ENCODE data around the gene MRPL47. TPM values are rescaled to one million over a fixed set of nuclear protein-coding genes. Genes with fewer than 3 reads are reported as not detected.

The MRPL47 gene
- polyA plus RNA-seq, 1 donor: 39.1 TPM

DNA sequence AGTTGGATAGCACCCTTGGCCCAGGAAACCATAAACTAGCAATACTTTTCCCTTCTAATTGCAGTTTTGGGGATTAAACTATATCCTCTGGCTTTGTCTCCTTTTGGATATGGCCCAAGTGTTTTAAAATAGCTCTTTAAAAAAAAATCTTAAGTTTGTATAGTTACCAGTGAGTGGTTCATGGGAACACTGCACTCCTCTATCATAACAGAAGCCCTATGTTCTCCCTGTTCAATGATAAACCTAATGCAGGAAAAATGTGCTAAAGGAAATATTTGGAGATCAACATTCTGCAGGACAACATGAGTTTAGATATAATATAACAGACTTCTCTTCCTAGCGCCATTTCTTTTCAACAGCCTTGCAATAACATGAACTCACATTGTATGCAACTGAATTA, 13.1 kb downstream of the MRPL47 start:
- DNase-seq (ENCODE audit: low read depth): no peak

- DNase-seq (ENCODE audit: low read depth): no peak
These were observed 13.8 kb downstream of the MRPL47 start for GRCh38 chr3:179590669-179591068.

DNA sequence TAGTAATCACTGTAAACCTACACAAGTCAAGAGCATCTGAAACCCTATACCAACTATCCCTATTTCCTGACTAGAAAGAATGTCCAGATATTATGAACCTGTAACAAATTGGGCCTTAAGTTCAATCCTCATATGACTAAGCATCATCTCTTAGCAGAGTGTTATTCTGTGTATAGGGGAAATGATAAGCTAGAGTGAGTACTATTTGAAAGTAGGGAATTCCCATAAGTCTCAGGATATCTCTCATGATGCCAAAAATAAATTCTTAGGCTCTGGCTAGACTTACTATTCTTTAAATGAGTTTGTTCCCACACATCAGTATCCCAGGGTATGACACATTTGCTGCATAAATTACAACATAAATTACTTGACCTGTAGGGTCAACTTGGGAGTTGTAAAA, 15.3 kb downstream of the MRPL47 start:
- no peak for DNase-seq (ENCODE audit: low read depth)

DNA sequence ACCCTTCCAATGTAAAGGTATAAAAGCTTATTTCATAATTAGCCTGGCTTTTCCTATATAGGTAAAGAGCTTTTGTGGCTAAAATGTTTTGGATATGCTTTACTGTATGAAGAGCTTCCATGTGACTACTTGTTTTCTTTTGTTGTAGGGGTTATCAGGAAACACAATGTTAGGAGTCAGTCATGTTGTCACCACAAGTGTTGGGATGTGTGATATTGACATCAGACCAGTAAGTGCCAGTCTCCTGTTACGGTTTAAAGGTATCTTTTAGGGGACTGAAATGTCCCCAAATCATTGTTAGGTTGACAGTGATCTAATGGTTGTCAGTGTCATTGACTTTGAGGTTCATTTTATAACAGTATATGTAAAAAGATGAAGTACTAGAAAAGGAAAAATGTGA, 23.4 kb downstream of the MRPL47 start:
- no peak for DNase-seq (ENCODE audit: low read depth)

- DNase-seq (ENCODE audit: low read depth): no peak
These were observed 38.9 kb downstream of the MRPL47 start for GRCh38 chr3:179565496-179565895.

- DNase-seq (ENCODE audit: low read depth): no peak
These were observed 41.1 kb downstream of the MRPL47 start for GRCh38 chr3:179563271-179563783.

DNA sequence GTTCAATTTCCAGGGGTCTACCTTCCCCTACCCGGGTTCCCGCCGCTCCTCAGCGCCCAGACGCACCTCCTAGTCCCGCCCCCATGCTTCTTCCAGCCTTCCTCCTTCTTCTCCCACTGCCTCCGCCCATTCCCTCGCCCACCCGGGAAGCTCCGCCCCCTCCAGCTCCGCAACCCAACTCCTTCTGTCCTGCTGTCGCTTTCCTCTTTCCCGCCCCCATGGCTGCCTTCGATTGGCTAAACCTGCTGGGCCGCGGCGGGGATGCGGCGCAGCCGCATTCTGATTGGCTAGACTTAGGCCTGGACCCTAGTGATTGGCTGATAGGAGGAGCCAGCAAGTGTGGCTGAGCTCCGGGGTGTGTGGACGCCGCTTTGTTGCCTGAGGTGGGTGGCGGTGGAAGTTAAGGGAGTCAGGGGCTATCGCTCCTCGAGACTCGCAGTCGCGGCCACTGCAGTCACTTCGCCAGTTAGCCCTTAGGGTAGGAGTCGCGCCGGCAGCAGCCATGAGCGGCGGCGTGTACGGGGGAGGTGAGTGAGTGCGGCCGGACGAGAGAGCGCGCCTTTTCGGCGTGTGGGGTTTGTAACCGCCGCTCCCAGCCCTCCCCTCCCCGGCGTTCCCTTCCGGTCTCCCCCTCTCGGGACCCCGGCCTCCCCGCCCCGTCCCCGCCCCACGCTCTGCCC, 41.7 kb downstream of the MRPL47 start, which contains the start of gene ACTL6A:
TSS of gene ACTL6A (plus strand) at position 336 of the 680 bp plus-strand sequence. CDS start at position 503, 167 bp downstream.
- DNase-seq (ENCODE audit: low read depth): peak; percentile 99

DNA sequence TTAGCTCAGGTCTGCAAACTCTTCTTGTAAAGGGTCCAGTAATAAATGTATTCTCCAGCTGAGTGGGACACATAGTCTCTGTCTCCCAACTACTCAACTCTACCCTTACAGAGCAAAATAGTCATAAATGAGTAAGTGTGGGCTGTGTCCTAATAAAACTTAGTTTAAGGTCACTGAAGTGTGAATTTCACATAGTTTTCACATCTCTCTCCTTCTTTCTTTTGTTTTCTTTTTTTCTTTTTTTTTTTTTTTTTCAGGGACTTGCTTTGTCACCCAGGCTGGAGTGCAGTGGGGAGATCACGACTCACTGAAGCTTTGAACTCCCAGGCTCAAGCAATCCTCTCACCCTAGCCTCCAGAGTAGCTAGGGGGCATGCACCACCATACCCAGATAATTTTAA, 43.6 kb downstream of the MRPL47 start:
- no peak for DNase-seq (ENCODE audit: low read depth)

DNA sequence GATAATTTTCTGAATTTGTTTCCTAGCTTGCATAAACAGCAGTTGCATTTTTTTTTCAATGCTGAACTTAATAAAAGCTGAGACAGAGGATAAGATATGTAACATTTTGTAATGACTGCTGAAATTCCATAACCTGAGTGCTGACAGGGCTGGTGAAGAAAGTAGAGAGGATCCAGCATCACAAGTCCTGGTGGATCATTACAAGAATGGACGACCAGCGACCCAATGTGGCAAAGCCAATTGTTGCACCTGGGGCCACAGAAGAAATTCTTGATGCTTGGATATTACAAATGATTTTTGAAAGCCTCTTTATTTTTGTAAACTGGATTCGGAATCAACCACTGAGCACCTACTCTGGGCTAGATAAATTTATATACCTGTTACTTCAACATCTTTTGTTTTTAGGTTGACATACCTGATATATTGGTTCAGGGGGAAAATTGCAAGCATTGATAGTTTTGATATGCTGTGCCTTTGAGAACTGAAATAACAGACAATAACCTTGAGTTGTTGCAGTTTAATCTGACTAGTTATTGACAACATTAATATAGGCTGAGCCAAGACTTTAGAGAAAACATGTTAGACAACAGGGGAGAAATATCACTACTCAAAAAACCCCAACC, 45.6 kb downstream of the MRPL47 start:
- peak; percentile 43 for DNase-seq (ENCODE audit: low read depth)

DNA sequence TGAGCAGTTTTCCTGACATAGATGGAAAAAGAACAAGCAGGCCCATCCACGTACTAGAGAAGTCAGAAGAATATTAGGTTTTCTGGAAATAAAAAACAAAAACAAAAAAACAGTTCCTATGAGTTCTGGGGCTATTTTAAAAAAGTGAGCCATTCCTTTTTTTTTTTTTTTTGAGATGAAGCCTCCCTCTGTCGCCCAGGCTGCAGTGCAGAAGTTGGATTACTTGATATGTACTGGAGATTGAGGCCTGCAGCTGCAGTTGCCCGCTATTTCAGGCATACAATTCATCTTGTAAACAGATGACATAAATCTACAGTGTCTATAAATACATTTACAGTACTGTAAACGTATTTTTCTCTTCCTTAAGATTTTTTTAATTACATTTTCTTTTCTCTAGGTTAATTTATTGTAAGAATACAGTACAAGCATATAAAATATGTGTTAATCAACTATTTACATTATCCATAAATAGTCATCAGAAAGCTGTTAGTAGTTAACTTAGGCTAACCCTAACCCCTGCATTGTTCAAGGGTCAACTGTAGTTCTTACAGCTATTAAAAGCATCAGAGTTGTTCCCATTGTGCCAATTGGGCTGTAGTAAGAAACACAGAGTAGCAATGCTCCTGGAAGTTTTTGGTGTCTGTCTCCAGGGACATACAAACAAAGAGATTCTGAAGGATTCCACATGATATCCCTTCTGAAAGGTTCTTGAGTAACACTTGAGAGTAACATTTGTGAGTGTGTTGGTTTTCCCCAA, 52.9 kb downstream of the MRPL47 start:
- DNase-seq (ENCODE audit: low read depth): no peak

GRCh38 chr3:179546814-179547241, 57.6 kb downstream of the MRPL47 start:
- DNase-seq (ENCODE audit: low read depth): no peak

- no peak for DNase-seq (ENCODE audit: low read depth)
These were observed 59.3 kb downstream of the MRPL47 start for GRCh38 chr3:179544981-179545645.

DNA sequence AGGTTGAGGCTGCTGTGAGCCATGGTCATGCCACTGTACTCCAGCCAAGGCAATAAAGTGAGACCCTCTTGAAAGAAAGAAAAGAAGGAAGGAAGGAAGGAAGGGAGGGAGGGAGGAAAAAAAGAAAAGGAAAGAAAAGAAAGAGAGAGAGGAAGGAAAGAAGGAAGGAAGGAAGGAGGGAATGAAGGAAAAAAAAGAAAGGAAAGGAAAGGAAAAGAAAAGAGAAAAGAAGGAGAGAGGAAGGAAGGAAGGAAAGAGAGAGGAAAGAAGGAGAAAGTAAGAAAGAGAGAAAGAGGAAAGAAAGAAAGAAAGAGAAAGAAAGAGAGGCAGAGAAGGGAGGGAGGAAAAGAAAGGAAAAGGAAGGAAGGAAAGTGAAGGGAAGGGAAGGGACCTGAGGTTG, 62.1 kb downstream of the MRPL47 start:
- no peak for DNase-seq (ENCODE audit: low read depth)

GRCh38 chr3:179541596-179541995, 62.8 kb downstream of the MRPL47 start:
- DNase-seq (ENCODE audit: low read depth): no peak

GRCh38 chr3:179541094-179541493, 63.3 kb downstream of the MRPL47 start:
- DNase-seq (ENCODE audit: low read depth): no peak

Other genes with a start within 250 kb of the MRPL47 start
- gene GNB4, start 153.2 kb downstream of the MRPL47 start, polyA plus RNA-seq (ENCODE audit: insufficient read length): 28.3 TPM
- 39.5 TPM for gene ACTL6A, start 41.7 kb downstream of the MRPL47 start, polyA plus RNA-seq (ENCODE audit: insufficient read length)
- gene NDUFB5, start 156 bp upstream of the MRPL47 start, polyA plus RNA-seq (ENCODE audit: insufficient read length): 177 TPM
- 48.8 TPM for gene USP13, start 48.4 kb upstream of the MRPL47 start, polyA plus RNA-seq (ENCODE audit: insufficient read length)